OCI-LY3 (cell line): ENCODE measurements around the gene IRF2.
"Not testable (repeated sequence)": the region's sequence is repeated elsewhere in the genome, so short reads cannot be mapped to it uniquely, and the experiment has no call there.

ENCODE experiments used
- H2AFZ ChIP-seq: fragments of 200-600, 300-600 bp; shearing (Covaris generic); 2 replicates; pipeline ENCODE4 v1.6.0; 2014; ENCODE audit warnings: antibody characterized with exemption, low read depth, low read length
- H3K27ac ChIP-seq: fragments of 200-600, 300-600 bp; sonication (generic); 2 replicates; pipeline ENCODE4 v1.5.1; 2014; ENCODE audit warnings: mild to moderate bottlenecking, low read length, moderate library complexity, mixed read lengths
- H3K27me3 ChIP-seq: fragments of 200-600, 300-600 bp; sonication (generic); 2 replicates; pipeline ENCODE4 v1.6.1; 2014; ENCODE audit warnings: low read depth, low read length, mixed read lengths
- H3K36me3 ChIP-seq: fragments of 200-600, 300-600 bp; sonication (generic); replicated peaks from 2 replicates; pipeline ENCODE3; 2014; ENCODE audit warnings: low read depth, low read length, mixed read lengths
- H3K4me1 ChIP-seq: fragments of 300-600, 200-600 bp; sonication (generic); 2 replicates; pipeline ENCODE4 v1.6.1; 2014; ENCODE audit warnings: low read length, mixed read lengths
- H3K4me2 ChIP-seq: fragments of 200-600, 300-600 bp; sonication (generic); 2 replicates; pipeline ENCODE4 v1.6.1; 2014; ENCODE audit warnings: low read length, mixed read lengths
- H3K4me3 ChIP-seq: fragments of 300-600, 200-600 bp; sonication (generic); 2 replicates; pipeline ENCODE4 v1.5.1; 2014; ENCODE audit warnings: antibody characterized with exemption, mild to moderate bottlenecking, low read length, moderate library complexity
- H3K79me2 ChIP-seq: fragments of 300-600, 200-600 bp; shearing (Covaris generic); 2 replicates; pipeline ENCODE4 v1.6.1; 2014; ENCODE audit warnings: mild to moderate bottlenecking, low read length, mixed read lengths
- H3K9ac ChIP-seq: fragments of 300-600, 200-600 bp; shearing (Covaris generic); 2 replicates; pipeline ENCODE4 v1.6.0; 2014; ENCODE audit warnings: mild to moderate bottlenecking, low read length, moderate library complexity
- H3K9me3 ChIP-seq: fragments of 200-600, 300-600 bp; shearing (Covaris generic); 2 replicates; pipeline ENCODE4 v1.6.1; 2014; ENCODE audit warnings: low read length, mixed read lengths; ENCODE audit not compliant: insufficient read depth
- H4K20me1 ChIP-seq: fragments of 200-600, 300-600 bp; sonication (generic); 2 replicates; pipeline ENCODE4 v1.6.1; 2016; ENCODE audit warnings: low read length, mixed read lengths; ENCODE audit not compliant: insufficient read depth
- EZH2phosphoT487 ChIP-seq: fragments of 200-600 bp; shearing (Covaris generic); IDR thresholded peaks from 2 replicates; pipeline ENCODE4 v1.6.1; 2018; ENCODE audit warnings: antibody characterized with exemption, mixed run types, low read depth
- TF ChIP-seq, protein P1 (sequence below): fragments of 200-600, 300-600 bp; sonication (generic); IDR thresholded peaks from 2 replicates; pipeline ENCODE4 v1.5.1; 2014; ENCODE audit warnings: antibody characterized with exemption, low read length, low read depth

IRF2 gene

DNA sequence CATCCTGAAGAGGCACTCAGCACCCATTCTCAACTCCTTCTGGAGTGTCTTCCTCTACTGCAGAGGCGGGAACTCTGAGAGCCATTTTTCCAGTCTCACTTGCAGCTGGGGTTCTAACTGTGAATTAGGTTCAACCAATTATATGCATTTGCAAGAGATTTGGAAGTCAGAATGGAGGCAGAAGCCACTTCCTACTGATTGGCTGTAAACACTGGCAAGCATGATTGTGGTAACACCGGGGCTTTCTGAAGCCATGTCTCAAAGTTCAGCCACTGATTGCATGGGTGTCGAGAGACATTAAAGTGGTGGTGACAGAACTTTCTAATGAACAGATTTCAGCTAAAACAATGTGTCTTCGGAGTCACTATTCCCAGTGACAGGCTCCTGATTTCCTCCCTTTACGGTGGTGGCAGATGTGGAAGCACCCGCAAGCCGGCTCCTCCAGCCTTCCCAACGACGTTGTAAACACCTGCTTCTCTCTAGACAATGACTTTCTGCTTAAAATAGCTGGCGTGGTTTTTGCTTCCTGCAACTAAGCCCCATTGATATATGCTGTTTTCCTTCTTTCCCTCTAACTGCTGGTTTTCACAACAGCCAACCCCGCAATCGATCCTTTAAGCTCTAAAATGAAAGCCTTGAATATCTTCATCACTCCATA is 92.0 kb downstream of the IRF2 start:
- Histone ChIP-seq H3K9me3 (no peaks in the 10 kb centered on the region), H3K27ac (no peak overlapping the region), H3K27me3 (no peaks in the 10 kb centered on the region), H3K4me3 (no peak overlapping the region), H3K36me3 (peaks cover 3% of the 10 kb centered on the region), H3K4me1 (peaks cover 12% of the 10 kb centered on the region), H2AFZ (no peak overlapping the region), H4K20me1 (no peaks in the 10 kb centered on the region), H3K4me2 (no peak overlapping the region), H3K9ac (no peak overlapping the region), H3K79me2 (no peaks in the 10 kb centered on the region)
- TF ChIP-seq, protein P1, sequence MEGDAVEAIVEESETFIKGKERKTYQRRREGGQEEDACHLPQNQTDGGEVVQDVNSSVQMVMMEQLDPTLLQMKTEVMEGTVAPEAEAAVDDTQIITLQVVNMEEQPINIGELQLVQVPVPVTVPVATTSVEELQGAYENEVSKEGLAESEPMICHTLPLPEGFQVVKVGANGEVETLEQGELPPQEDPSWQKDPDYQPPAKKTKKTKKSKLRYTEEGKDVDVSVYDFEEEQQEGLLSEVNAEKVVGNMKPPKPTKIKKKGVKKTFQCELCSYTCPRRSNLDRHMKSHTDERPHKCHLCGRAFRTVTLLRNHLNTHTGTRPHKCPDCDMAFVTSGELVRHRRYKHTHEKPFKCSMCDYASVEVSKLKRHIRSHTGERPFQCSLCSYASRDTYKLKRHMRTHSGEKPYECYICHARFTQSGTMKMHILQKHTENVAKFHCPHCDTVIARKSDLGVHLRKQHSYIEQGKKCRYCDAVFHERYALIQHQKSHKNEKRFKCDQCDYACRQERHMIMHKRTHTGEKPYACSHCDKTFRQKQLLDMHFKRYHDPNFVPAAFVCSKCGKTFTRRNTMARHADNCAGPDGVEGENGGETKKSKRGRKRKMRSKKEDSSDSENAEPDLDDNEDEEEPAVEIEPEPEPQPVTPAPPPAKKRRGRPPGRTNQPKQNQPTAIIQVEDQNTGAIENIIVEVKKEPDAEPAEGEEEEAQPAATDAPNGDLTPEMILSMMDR, result no peak
- no peak for TF ChIP-seq EZH2phosphoT487

DNA sequence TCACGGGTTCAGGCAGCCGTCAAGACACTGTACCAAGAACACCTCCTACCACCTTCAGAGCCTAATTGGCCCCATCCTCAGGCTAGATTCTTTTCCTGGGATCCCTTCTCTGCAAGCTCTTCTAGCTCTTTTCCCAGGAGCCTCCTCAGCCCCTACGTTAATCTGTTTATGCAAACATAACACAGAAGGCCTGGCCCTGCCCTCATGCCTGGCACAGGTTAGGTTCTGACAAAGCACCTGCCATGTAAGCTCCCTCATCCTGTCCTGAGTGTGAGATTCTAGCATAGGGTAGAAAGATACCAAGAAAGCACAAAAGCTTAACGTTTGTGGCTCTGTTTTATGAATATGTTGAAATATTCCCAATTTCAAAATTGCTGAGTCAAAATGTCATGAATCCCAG is 93.6 kb downstream of the IRF2 start:
- H3K36me3 ChIP-seq, result peaks cover 3% of the 10 kb centered on the region
- TF ChIP-seq, protein P1, result no peak
- TF ChIP-seq EZH2phosphoT487, result no peak
- no peaks in the 10 kb centered on the region for H3K27me3 ChIP-seq
- no peak overlapping the region for H3K4me2 ChIP-seq
- no peaks in the 10 kb centered on the region for H4K20me1 ChIP-seq
- no peak overlapping the region for H3K27ac ChIP-seq
- no peak overlapping the region for H3K9ac ChIP-seq
- H3K9me3 ChIP-seq, result no peaks in the 10 kb centered on the region
- H3K79me2 ChIP-seq, result no peaks in the 10 kb centered on the region
- peaks cover 16% of the 10 kb centered on the region for H3K4me1 ChIP-seq
- no peak overlapping the region for H2AFZ ChIP-seq
- no peak overlapping the region for H3K4me3 ChIP-seq

DNA sequence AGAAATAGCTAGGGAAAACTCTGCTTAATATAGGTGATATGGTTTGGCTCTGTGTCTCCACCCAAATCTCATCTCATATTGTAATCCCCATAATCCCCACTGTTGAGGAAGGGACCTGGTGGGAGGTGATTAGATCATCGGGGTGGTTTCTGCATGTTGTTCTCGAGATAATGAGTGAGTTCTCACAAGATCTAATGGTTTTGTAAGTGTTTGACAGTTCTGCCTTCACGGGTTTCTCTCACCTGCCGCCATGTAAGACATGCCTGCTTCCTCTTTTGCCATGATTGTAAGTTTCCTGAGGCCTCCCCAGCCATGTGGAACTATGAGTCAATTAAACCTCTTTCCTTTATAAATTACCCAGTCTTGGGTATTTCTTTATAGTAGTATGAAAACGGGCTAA is 94.1 kb downstream of the IRF2 start:
- H3K4me2 ChIP-seq, H2AFZ ChIP-seq, H3K27me3 ChIP-seq, H3K9me3 ChIP-seq, H4K20me1 ChIP-seq, H3K9ac ChIP-seq, H3K4me3 ChIP-seq, H3K27ac ChIP-seq, H3K79me2 ChIP-seq, H3K36me3 ChIP-seq: not testable (repeated sequence)
- H3K4me1 ChIP-seq, result peaks cover 17% of the 10 kb centered on the region

DNA sequence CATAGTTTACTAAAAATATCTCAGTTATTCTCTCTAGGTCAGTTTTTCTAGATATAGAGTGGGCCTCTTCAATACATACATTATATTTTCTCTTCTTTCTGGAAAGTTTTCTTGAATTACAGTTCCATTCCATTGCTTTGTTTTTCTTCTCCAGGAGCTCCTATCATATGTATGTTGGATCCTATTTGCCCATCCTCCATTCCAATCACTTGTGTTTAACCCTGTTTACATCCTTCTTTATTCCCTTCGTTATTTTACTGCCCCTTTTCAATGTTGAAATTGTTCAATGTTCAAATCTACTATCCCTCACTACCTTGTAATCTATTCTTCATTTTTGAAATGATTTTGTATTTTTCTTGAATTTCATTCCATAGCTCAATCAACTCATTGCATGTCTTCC is 97.4 kb downstream of the IRF2 start:
- Histone ChIP-seq H2AFZ (no peak overlapping the region), H3K27ac (no peak overlapping the region), H3K27me3 (no peaks in the 10 kb centered on the region), H3K9ac (no peak overlapping the region), H4K20me1 (no peaks in the 10 kb centered on the region), H3K9me3 (no peaks in the 10 kb centered on the region), H3K4me1 (peaks cover 11% of the 10 kb centered on the region; the same call in 1 of the 2 replicates), H3K36me3 (no peaks in the 10 kb centered on the region), H3K4me3 (no peak overlapping the region), H3K79me2 (no peaks in the 10 kb centered on the region), H3K4me2 (no peak overlapping the region)
- TF ChIP-seq EZH2phosphoT487, result no peak
- TF ChIP-seq, protein P1, result no peak
